HG03060 (cell line): ENCODE measurements around the gene KLHL29.
"Not testable (repeated sequence)": the region's sequence is repeated elsewhere in the genome, so short reads cannot be mapped to it uniquely, and the experiment has no call there.

Source experiments
- ATAC-seq: cut with Tn5 transposase; IDR thresholded peaks from one replicate; pipeline ENCODE4 v1.9.1; 2021; ENCODE audit warnings: low read depth, moderate number of reproducible peaks; ENCODE audit not compliant: unreplicated experiment

The KLHL29 gene

DNA sequence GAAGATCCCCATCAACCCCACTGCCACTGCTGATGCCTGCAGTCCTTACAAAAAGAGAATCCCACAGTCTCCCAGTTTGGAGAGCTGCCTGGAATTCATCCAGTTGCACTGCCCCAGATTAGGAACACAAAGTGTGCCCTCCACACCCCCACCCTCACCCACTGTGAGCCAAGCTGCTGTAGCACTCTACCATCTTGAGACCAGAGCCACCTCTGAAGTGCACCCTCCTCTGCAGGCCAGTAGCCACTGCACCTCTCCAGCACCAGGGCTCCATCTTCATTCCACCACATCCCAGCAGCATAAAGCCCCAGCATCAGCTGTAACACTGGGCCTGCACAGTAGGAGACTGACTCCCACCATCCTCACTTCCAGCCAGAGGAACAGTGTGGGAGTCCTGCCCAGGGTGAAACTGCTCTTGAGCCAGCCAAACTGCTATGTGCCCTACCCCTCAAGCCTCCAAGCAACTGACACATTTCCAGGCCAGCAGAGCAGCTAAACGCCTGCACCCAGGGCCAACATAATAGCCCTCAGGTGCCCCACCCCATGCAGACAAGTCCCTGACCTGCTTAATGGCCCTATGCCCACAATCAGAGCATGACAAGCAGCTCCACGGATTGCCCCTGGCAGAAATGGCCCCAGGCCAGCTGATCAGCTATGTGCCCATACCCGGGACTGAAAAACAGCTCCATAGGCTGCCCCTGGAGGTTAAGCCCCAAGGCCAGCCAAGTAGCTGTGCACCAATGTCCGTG is 335.9 kb downstream of the KLHL29 start:
- ATAC-seq: no peak

DNA sequence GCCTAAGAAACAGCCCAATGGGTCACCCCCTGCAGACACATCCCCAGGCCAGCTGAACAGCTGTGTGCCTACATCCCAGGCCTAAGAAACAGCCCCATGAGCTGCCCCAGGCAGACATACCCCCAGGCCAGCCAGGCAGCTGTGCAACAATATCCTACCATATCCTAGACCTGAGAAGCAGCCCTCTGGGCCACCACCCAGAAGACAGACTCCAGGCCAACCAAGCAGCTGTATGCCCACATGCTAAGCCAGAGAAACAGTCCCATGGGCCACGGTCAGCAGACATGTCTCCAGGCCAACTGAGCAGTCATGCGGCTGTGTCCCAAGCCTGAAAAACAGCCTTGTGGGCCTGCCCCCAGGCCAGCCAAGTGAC is 336.5 kb downstream of the KLHL29 start:
- ATAC-seq: no peak

GRCh38 chr2:23722255-23722654 is 337.3 kb downstream of the KLHL29 start:
- ATAC-seq: no peak

GRCh38 chr2:23723029-23723428 is 338.1 kb downstream of the KLHL29 start:
- not testable (repeated sequence) for ATAC-seq

DNA sequence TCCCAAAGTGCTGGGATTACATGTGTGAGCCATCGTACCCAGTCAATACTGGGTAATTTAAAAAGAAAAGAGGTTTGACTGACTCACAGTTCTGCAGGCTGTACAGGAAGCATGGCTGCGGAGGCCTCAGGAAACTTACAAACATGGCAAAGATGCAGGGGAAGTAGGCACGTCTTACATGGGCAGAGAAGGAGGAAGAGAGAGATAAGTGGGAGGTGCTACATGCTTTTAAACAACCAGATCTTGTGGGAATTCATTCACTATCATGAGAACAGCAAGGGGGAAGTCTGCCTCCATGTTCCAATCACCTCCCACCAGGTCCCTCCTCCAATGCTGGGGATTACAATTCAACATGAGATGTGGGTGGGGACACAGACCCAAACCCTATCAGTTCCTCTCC is 349.4 kb downstream of the KLHL29 start:
- no peak for ATAC-seq

GRCh38 chr2:23736783-23737182 is 351.8 kb downstream of the KLHL29 start:
- ATAC-seq: not testable (repeated sequence)

DNA sequence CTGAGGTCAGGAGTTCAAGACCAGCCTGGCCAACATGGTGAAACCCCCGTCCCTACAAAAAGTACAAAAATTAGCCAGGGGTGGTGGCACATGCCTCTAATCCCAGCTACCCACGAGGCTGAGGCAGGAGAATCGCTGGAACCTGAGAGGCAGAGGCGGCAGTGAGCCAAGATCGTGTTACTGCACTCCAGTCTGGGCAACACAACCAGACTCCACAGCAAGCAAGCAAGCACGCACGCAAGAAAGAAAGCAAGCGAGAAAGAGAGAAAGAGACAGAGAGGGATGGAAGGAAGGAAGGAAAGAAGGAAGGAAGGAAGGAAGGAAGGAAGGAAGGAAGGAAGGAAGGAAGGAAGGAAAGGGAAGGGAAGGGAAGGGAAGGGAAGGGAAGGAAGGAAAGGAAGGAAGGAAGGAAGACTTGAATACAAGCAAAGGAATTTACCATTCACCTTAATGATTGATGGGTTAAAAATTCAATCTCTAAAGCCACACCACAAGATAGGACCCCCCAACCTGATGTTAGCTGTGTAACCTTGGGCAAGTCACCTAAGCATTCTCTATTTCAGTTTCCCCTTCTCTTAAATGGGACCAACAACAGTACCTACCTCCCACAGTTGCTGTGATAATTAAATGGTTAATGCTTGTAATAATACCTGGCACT is 360.2 kb downstream of the KLHL29 start:
- no peak for ATAC-seq

- ATAC-seq: no peak
These were observed 360.7 kb downstream of the KLHL29 start for GRCh38 chr2:23745726-23746105.

DNA sequence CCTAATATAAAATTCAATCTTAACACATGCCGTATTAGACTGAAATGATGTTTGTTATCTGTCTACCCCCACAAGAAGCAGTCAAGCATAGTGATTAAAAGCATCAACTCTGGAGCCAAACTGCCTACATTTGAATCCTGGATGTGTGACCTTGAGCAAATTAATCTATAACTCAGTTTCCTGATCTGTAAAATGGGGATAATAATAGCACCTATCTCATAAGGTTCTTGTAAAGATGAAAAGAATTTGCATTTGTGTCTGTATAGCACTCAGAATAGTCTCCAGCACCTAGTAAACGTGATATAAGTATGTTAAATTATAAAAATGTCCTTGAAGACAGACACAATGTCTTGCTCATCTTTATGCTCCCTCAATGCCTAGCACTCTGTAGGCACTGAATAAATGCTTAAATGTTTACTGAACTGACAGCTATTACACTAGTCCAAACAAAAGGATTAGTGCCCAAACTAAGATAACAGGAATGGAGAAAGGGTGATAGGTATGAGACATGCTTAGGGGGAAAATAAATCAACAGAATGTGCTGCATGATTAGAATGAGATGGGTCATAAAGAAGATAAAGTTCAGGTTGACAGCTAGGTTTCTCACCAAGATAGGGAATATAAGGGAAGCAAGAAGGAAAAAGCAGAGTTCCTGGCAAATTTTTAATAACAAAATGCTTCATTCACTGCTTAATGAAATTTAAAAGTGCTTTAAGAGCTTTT is 361.3 kb downstream of the KLHL29 start:
- ATAC-seq: no peak

DNA sequence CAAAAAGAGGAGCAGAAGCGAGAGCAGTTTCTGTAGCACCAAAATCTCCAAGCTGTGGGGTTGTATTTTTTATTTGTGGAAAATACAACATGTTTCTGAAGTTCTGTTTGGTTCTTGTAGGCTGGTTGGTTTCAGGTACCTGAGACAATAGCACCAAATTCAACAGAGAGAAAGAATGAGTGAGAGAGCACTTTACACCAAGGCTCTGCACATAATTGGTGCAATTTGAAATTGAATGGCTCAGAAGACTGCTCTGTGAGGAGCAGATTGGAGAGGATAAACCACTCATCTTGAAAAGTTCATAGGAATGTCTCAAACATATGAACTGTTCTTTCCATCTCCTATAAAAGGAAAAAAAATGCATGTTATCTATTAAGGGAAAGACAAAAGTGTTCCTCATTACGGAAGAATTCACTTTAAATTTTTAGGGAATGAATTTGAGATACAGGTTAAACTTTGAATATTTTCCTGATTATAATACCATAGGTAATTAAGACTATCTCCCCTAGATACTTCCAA is 366.8 kb downstream of the KLHL29 start:
- ATAC-seq: no peak

- ATAC-seq: no peak
These were observed 368.5 kb downstream of the KLHL29 start for GRCh38 chr2:23753291-23754010.

GRCh38 chr2:23754970-23755369 is 370.0 kb downstream of the KLHL29 start:
- ATAC-seq: no peak

DNA sequence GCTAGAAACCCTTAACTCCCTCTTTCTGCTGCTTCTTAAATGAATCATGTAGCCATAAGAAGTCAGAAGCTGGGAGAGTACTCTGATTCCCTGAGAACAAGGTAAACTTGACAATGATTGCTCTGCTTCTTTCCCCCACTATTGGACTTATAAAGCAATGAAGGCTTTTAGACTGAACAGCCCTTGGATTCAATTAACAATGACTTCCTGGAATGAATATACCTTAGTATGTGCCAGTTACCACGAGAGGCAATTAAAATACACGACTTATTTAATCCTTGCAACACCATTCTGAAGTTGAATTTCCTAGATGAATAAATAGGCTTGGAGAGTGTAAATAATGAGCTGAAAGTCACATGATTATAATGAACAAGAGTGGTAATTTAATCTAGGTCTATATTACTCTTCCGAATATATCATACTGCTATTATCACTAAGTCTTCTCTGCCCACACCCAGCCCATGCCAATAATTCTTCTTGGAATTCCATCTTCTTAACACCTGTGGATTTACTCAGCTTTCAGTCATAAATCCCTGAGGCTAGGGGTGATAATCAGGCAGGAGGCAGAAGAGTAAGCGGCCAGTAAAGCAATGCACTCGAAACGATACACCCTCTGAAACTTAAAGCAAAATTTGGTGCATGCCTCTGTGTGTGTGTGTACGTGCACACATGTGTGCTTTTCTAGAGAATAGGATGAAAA is 371.8 kb downstream of the KLHL29 start:
- ATAC-seq: no peak

DNA sequence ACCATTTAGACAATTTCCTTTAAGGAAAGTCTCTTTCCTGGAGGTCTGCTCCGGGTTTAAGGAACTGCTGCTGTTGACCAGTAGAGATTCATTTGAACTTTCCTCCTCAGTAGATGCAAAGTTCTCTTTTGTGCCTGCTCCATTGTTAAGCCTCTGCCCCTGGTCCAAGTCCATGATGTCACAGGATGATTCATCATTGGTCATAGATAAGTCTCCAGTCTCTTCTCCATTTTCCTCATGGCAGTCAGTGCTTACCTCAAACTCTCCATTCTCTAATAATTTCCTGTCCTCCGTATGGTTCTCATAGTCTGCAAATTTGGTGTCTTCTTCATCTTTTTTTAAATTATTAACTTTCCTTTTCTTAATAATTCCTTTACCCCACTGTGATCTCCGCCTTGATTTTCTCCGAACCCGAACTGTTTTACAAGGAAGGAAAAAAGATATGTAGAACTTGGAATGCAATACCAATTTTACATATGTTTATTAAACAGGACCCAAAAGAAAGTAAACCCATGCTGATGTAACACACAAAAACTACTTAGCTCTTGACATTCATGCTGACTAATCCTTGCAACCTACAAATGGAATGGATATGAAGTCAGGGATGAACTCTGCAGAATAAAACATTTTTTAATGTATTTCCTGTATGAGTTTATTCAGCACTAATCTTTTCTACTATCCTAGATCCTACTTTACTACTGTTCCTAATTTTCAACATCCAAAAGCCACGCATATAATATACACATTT is 372.9 kb downstream of the KLHL29 start:
- no peak for ATAC-seq
